H1 (cell line): ENCODE data around the gene SEMA3A. TPM values are rescaled to one million over a fixed set of nuclear protein-coding genes. Genes with fewer than 3 reads are reported as not detected.

ENCODE experiments used
- CTCF ChIA-PET: fragments of 300-600 bp; sonication (Branson Sonifier 250); formaldehyde crosslinking; loops from one replicate; lab custom pipeline; 2021; ENCODE audit not compliant: partially characterized antibody; lab: Charles Lee
- POLR2A ChIA-PET: fragments of 300-600 bp; sonication (Branson Sonifier 250); formaldehyde crosslinking; loops from one replicate; lab custom pipeline; 2021; ENCODE audit warnings: inconsistent platforms; ENCODE audit not compliant: partially characterized antibody; lab: Charles Lee
- DNase-seq, 2 experiments: peaks; one replicate each; pipeline versions ENCODE4 v3.0.0 to v3.0.0-alpha.2; 2010 to 2022; ENCODE audit warnings: low spot score in 2 of 2, low read depth in 1 of 2, mixed read lengths in 1 of 2
- FAIRE-seq: peaks from 2 replicates; lab custom pipeline; 2011; peaks lifted over from hg19 to GRCh38; lab: Jason Lieb, UNC
- H2AFZ ChIP-seq: 2 replicates; pipeline ENCODE4 v1.8.1; 2012; ENCODE audit warnings: low read length, inconsistent platforms
- H2AK5ac ChIP-seq: 2 replicates; pipeline ENCODE4 v1.6.1; 2013; ENCODE audit warnings: low read depth, low read length
- H2BK120ac ChIP-seq: replicated peaks from 2 replicates; pipeline ENCODE3; 2013; ENCODE audit warnings: low read depth, low read length, inconsistent platforms
- H2BK12ac ChIP-seq: 2 replicates; pipeline ENCODE4 v1.6.1; 2013; ENCODE audit warnings: low read depth, low read length
- H2BK15ac ChIP-seq: 2 replicates; pipeline ENCODE4 v1.6.1; 2013; ENCODE audit warnings: low read length
- H2BK20ac ChIP-seq: 2 replicates; pipeline ENCODE4 v1.6.1; 2013; ENCODE audit warnings: low read length
- H2BK5ac ChIP-seq: 2 replicates; pipeline ENCODE4 v1.6.1; 2013; ENCODE audit warnings: low read depth, low read length
- H3K14ac ChIP-seq: 2 replicates; pipeline ENCODE4 v1.6.1; 2013; ENCODE audit warnings: inconsistent platforms; ENCODE audit not compliant: insufficient read length
- H3K18ac ChIP-seq: 2 replicates; pipeline ENCODE4 v1.6.1; 2013; ENCODE audit warnings: low read length; ENCODE audit errors: extremely low read depth
- H3K23ac ChIP-seq: 2 replicates; pipeline ENCODE4 v1.6.1; 2013; ENCODE audit warnings: inconsistent platforms; ENCODE audit not compliant: insufficient read length
- H3K23me2 ChIP-seq: 2 replicates; pipeline ENCODE4 v1.6.1; 2013; ENCODE audit warnings: low read depth, low read length
- H3K27ac ChIP-seq: 2 replicates; pipeline ENCODE4 v1.6.1; 2011; ENCODE audit warnings: low read depth, low read length, inconsistent platforms
- H3K27me3 ChIP-seq, 4 experiments: replicated peaks in 1 of 4; 1 replicate in 1 of 4; 2 replicates in 3 of 4; pipeline versions ENCODE4 v1.6.1 to v1.8.1; 2011 to 2013; ENCODE audit warnings: low read length in 3 of 4, mild to moderate bottlenecking in 3 of 4, inconsistent platforms in 2 of 4, mixed read lengths in 2 of 4, moderate library complexity in 1 of 4; ENCODE audit not compliant: control insufficient read depth in 3 of 4, insufficient read depth in 3 of 4; ENCODE audit errors: extremely low read depth in 1 of 4
- H3K36me3 ChIP-seq, 4 experiments: 2 replicates each; pipeline versions ENCODE4 v1.6.1 to v1.8.1; 2011 to 2013; ENCODE audit warnings: mild to moderate bottlenecking in 4 of 4, low read length in 3 of 4, moderate library complexity in 2 of 4, control low read depth in 1 of 4, inconsistent platforms in 1 of 4; ENCODE audit not compliant: insufficient read depth in 4 of 4, control insufficient read depth in 2 of 4
- H3K4ac ChIP-seq: replicated peaks from 2 replicates; pipeline ENCODE3; 2013; ENCODE audit warnings: low read length, low read depth, mixed read lengths, inconsistent platforms; ENCODE audit not compliant: insufficient read length
- H3K4me1 ChIP-seq, 4 experiments: replicated peaks in 1 of 4; 1 replicate in 1 of 4; 2 replicates in 3 of 4; pipeline versions ENCODE4 v1.6.1 to v1.8.1; 2011 to 2013; ENCODE audit warnings: low read length in 3 of 4, inconsistent platforms in 2 of 4, mixed read lengths in 1 of 4; ENCODE audit not compliant: insufficient read depth in 4 of 4, control insufficient read depth in 3 of 4
- H3K4me2 ChIP-seq, 2 experiments: 2 replicates each; pipeline versions ENCODE4 v1.6.1 to v1.8.1; 2011 to 2013; ENCODE audit warnings: low read depth in 2 of 2, low read length in 2 of 2, control low read depth in 1 of 2, inconsistent platforms in 1 of 2, mild to moderate bottlenecking in 1 of 2; ENCODE audit not compliant: insufficient read depth in 1 of 2
- H3K4me3 ChIP-seq, 4 experiments: fragments of 200-600, 300-600 bp in 1 of 4; sonication (generic), shearing (Covaris generic), sonication (Bioruptor Twin) in 1 of 4; 2 replicates each; pipeline versions ENCODE4 v1.5.1 to v1.8.1; 2011 to 2016; ENCODE audit warnings: low read length in 4 of 4, low read depth in 3 of 4, control low read depth in 2 of 4, inconsistent platforms in 2 of 4, mild to moderate bottlenecking in 2 of 4, mixed read lengths in 1 of 4, moderate library complexity in 1 of 4; ENCODE audit not compliant: insufficient read depth in 2 of 4; ENCODE audit errors: extremely low read depth in 1 of 4
- H3K56ac ChIP-seq: replicated peaks from 2 replicates; pipeline ENCODE3; 2013; ENCODE audit warnings: low read depth, mild to moderate bottlenecking, mixed read lengths, low read length, inconsistent platforms; ENCODE audit not compliant: insufficient read length
- H3K79me1 ChIP-seq: 2 replicates; pipeline ENCODE4 v1.6.1; 2013; ENCODE audit warnings: low read depth, low read length, control low read depth
- H3K79me2 ChIP-seq, 2 experiments: 2 replicates each; pipeline versions ENCODE4 v1.6.1 to v1.8.1; 2012 to 2013; ENCODE audit warnings: low read length in 2 of 2, mild to moderate bottlenecking in 2 of 2, inconsistent platforms in 1 of 2; ENCODE audit not compliant: insufficient read depth in 2 of 2, control insufficient read depth in 1 of 2
- H3K9ac ChIP-seq, 4 experiments: replicated peaks in 1 of 4; 1 replicate in 1 of 4; 2 replicates in 3 of 4; pipeline versions ENCODE4 v1.6.1 to v1.8.1; 2011 to 2013; ENCODE audit warnings: low read depth in 3 of 4, low read length in 3 of 4, control low read depth in 2 of 4, mild to moderate bottlenecking in 2 of 4, moderate library complexity in 2 of 4, inconsistent platforms in 1 of 4; ENCODE audit errors: extremely low read depth in 1 of 4
- H3K9me3 ChIP-seq, 2 experiments: 2 replicates each; pipeline versions ENCODE4 v1.6.1 to v1.8.1; 2012 to 2013; ENCODE audit warnings: mild to moderate bottlenecking in 2 of 2, moderate library complexity in 2 of 2, control low read depth in 1 of 2, inconsistent platforms in 1 of 2, low read depth in 1 of 2, low read length in 1 of 2, mixed read lengths in 1 of 2; ENCODE audit not compliant: insufficient read depth in 2 of 2
- H4K20me1 ChIP-seq, 2 experiments: replicated peaks in 1 of 2; 2 replicates each; pipeline versions ENCODE3 to v1.8.1; 2011 to 2013; ENCODE audit warnings: inconsistent platforms in 2 of 2, low read length in 2 of 2, mild to moderate bottlenecking in 1 of 2; ENCODE audit not compliant: insufficient read depth in 2 of 2, control insufficient read depth in 1 of 2
- H4K5ac ChIP-seq: 2 replicates; pipeline ENCODE4 v1.6.1; 2013; ENCODE audit warnings: low read length, low read depth, mixed read lengths, inconsistent platforms; ENCODE audit not compliant: insufficient read length
- H4K8ac ChIP-seq: 2 replicates; pipeline ENCODE4 v1.8.0; 2013; ENCODE audit warnings: mild to moderate bottlenecking, moderate library complexity, low read length, inconsistent platforms; ENCODE audit not compliant: insufficient read depth; ENCODE audit errors: extremely low read depth
- H4K91ac ChIP-seq: replicated peaks from 2 replicates; pipeline ENCODE3; 2013; ENCODE audit warnings: low read length, mixed read lengths, inconsistent platforms; ENCODE audit not compliant: insufficient read length
- CBX8 ChIP-seq: fragments of 300-800, 300-1000 bp; sonication (generic); IDR thresholded peaks from 2 replicates; pipeline ENCODE4 v1.7.1; 2016; ENCODE audit warnings: low read depth, low read length, borderline replicate concordance
- E2F6 ChIP-seq: IDR thresholded peaks from 2 replicates; pipeline ENCODE4 v1.6.1; 2012; ENCODE audit warnings: inconsistent platforms
- EGR1 ChIP-seq: IDR thresholded peaks from 2 replicates; pipeline ENCODE4 v1.6.1; 2011; ENCODE audit warnings: low read depth, low read length, borderline replicate concordance
- EZH2 ChIP-seq: fragments of 200-600 bp; sonication (generic); IDR thresholded peaks from 2 replicates; pipeline ENCODE4 v1.7.1; 2012; ENCODE audit warnings: low read depth, mild to moderate bottlenecking, moderate library complexity, low read length, inconsistent platforms; ENCODE audit not compliant: severe bottlenecking
- GABPA ChIP-seq: IDR thresholded peaks from 2 replicates; pipeline ENCODE4 v1.6.1; 2011; ENCODE audit warnings: mild to moderate bottlenecking, low read length, moderate library complexity, borderline replicate concordance; ENCODE audit not compliant: insufficient read depth
- HDAC6 ChIP-seq: IDR thresholded peaks from one replicate; pipeline ENCODE4 v1.7.1; 2012; ENCODE audit warnings: low read depth, mild to moderate bottlenecking, inconsistent platforms, low read length, moderate library complexity
- JUND ChIP-seq: IDR thresholded peaks from 2 replicates; pipeline ENCODE4 v1.6.1; 2011; ENCODE audit warnings: mild to moderate bottlenecking, improper control_type of control experiment, low read length
- NANOG ChIP-seq: IDR thresholded peaks from 2 replicates; pipeline ENCODE4 v1.6.1; 2011; ENCODE audit warnings: low read length, low read depth, mild to moderate bottlenecking, inconsistent platforms; ENCODE audit not compliant: insufficient read depth, poor library complexity, severe bottlenecking
- POU5F1 ChIP-seq: IDR thresholded peaks from 2 replicates; pipeline ENCODE4 v1.6.1; 2011; ENCODE audit warnings: low read depth, mild to moderate bottlenecking, low read length, moderate library complexity
- RFX5 ChIP-seq: IDR thresholded peaks from 2 replicates; pipeline ENCODE4 v1.6.1; 2011; ENCODE audit warnings: low read depth, low read length, improper control_type of control experiment, borderline replicate concordance
- RNF2 ChIP-seq: fragments of 200-900, 300-1000 bp; sonication (generic); IDR thresholded peaks from 2 replicates; pipeline ENCODE4 v1.7.1; 2016; ENCODE audit warnings: borderline replicate concordance, low read depth, mild to moderate bottlenecking, antibody characterized with exemption, low read length; ENCODE audit not compliant: poor library complexity, severe bottlenecking; ENCODE audit errors: missing control alignments
- SAP30 ChIP-seq: fragments of 300-600 bp; sonication (generic); IDR thresholded peaks from 2 replicates; pipeline ENCODE4 v1.7.1; 2012; ENCODE audit warnings: low read length, moderate library complexity, mild to moderate bottlenecking, inconsistent platforms; ENCODE audit not compliant: insufficient read depth, insufficient replicate concordance
- TCF12 ChIP-seq: IDR thresholded peaks from 2 replicates; pipeline ENCODE4 v1.6.1; 2011; ENCODE audit warnings: low read depth, mild to moderate bottlenecking, low read length
- WGBS, 2 experiments: shearing (Covaris generic) in 1 of 2; methylation state at CpG; one replicate each; pipeline versions ENCODE4 v1.1.6 to v1.1.7; 2013 to 2015; ENCODE audit warnings: low lambda C conversion rate in 2 of 2, mixed read lengths in 2 of 2, inconsistent platforms in 1 of 2, low coverage in 1 of 2, missing lambda C conversion rate in 1 of 2; ENCODE audit not compliant: insufficient replicate concordance in 2 of 2, insufficient coverage in 1 of 2, insufficient read length in 1 of 2; ENCODE audit errors: extremely low coverage in 1 of 2, missing lambda C conversion rate in 1 of 2; 5-methylcytosine and 5-hydroxymethylcytosine counted together
- polyA plus RNA-seq, 7 experiments: library from polyadenylated mRNA; depleted of rRNA in 3 of 7; stranded (reverse) in 5 of 7; unstranded in 2 of 7; fragments of >200 nt in 5 of 7; fragments of 200-250 nt in 2 of 7; gene quantifications; 1 replicate in 5 of 7; 2 replicates in 1 of 7; 4 replicates in 1 of 7; pipeline versions ENCODE4 v1.2.1 to v1.2.3, GENCODE V29; 2011 to 2013; ENCODE audit warnings: missing spikeins in 2 of 7, mixed read lengths in 2 of 7
- total RNA-seq: library from RNA; stranded (reverse); fragmentation: NEBNext Ultra II Directional; extraction: Animal tissue kit (Norgen Biotek cat#: 25700); gene quantifications from 2 replicates; pipeline ENCODE4 v1.2.1, GENCODE V29; 2021

The SEMA3A gene
- total and polyA plus RNA-seq, 2 of the 8 experiments (the other 6 are each of a cell fraction or from before 2014, with no cell fraction given): 8.1 to 45.9 TPM

- 94% methylated on average over 2 of the region's 2 CpGs; no CpG with 5 or more reads in 1 of the 2 experiments for WGBS, 2 experiments
- TF ChIP-seq SAP30 (no peak), HDAC6 (no peak), GABPA (no peak), EGR1 (no peak), EZH2 (no peak), RNF2 (no peak), POU5F1 (no peak), CBX8 (no peak), JUND (no peak), TCF12 (no peak), NANOG (no peak), RFX5 (no peak), E2F6 (no peak)
Observed at GRCh38 chr7:84219310-84219709, 24.7 kb upstream of the SEMA3A start.

More at GRCh38 chr7:84219310-84219709, 24.7 kb upstream of the SEMA3A start:
- Histone ChIP-seq H2BK120ac (no peak overlapping the region), H3K4ac (no peak overlapping the region), H3K27ac (no peak overlapping the region), H2AFZ (no peak overlapping the region), H2BK20ac (no peak overlapping the region), H4K91ac (no peak overlapping the region), H3K23me2 (no peaks in the 10 kb centered on the region), H4K20me1 (no peaks in the 10 kb centered on the region), H3K4me1 (no peaks in the 10 kb centered on the region), H4K8ac (no peak overlapping the region), H3K23ac (no peak overlapping the region), H4K5ac (no peak overlapping the region), H3K79me1 (no peaks in the 10 kb centered on the region), H3K18ac (no peak overlapping the region), H3K14ac (no peak overlapping the region), H3K4me3 (no peak overlapping the region), H3K36me3 (peaks cover 0 to 5% (median 0%) of the 10 kb centered on the region in 4 experiments; a peak in 2 of 8 replicates), H2AK5ac (no peak overlapping the region), H3K27me3 (no peaks in the 10 kb centered on the region), H3K9ac (no peak overlapping the region), H2BK15ac (no peak overlapping the region), H3K56ac (no peak overlapping the region), H3K79me2 (no peaks in the 10 kb centered on the region), H3K9me3 (0 out of 4 replicates have a peak, but pooled peaks cover 2 to 3% of the 10 kb centered on the region in 2 experiments), H2BK5ac (no peak overlapping the region), H3K4me2 (no peak overlapping the region), H2BK12ac (no peak overlapping the region)
- DNase-seq: no peak
- ChIA-PET CTCF (interaction anchor here (0.7 kb wide), 1 partner anchor 283 kb away, joined by 4 read pairs; no protein-coding TSS in a partner anchor), POLR2A (no interaction called here)
- no peak for FAIRE-seq
